HL-60 (cell line): ENCODE measurements around the gene CMTM1.

ENCODE experiments used
- GABPA ChIP-seq: IDR thresholded peaks from 2 replicates; pipeline ENCODE4 v1.6.1; 2012; ENCODE audit warnings: low read depth
- POLR2AphosphoS5 ChIP-seq: IDR thresholded peaks from 2 replicates; pipeline ENCODE4 v1.6.1; 2012; ENCODE audit warnings: low read depth
- SPI1 ChIP-seq: IDR thresholded peaks from 2 replicates; pipeline ENCODE4 v1.6.1; 2012; ENCODE audit warnings: low read depth, mild to moderate bottlenecking, borderline replicate concordance
- TF ChIP-seq, protein P1 (sequence below): IDR thresholded peaks from one replicate; pipeline ENCODE4 v1.5.1; 2011; ENCODE audit warnings: low read length, control low read depth, inconsistent platforms; ENCODE audit not compliant: insufficient read depth
- TF ChIP-seq, protein P2 (sequence below): IDR thresholded peaks from 2 replicates; pipeline ENCODE4 v1.6.1; 2012; ENCODE audit warnings: low read depth; ENCODE audit not compliant: insufficient replicate concordance

DNA sequence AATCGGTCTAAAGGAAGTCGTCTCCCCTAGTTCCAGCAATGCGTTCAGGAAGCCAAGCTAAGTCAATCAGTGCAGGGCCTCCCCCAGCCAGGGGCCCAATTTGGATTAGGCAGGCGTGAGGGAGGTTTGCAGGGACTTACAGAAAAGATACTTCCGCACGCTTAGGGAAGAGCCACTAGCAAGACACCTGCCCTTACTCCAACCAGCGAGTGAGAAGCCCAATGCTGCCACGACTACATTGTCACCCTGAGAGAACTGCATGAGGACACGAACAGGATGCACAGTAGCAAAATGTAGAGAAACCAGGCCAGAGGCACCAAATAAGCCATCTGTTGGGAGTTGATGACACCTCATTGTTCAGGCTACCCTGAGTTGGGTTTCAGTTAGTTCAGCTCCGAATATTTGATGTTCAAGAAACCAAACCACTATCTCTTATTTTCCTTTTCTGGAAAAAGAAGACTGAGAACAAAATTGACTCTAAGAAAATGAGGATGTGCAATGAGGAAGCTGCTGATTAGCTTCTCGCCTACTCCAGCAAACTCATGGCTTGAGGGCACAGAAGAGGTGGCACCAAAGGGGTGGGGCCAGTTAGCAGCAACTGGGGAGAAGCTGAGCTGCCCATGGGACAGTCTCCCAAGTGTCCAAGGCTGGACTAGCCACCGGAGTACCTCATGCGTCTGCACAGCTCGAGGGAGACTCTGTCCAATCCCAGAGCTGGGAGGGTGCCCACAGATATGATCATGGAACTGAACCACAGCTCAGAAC is 45.7 kb upstream of the CMTM1 start:
- TF ChIP-seq, protein P1, sequence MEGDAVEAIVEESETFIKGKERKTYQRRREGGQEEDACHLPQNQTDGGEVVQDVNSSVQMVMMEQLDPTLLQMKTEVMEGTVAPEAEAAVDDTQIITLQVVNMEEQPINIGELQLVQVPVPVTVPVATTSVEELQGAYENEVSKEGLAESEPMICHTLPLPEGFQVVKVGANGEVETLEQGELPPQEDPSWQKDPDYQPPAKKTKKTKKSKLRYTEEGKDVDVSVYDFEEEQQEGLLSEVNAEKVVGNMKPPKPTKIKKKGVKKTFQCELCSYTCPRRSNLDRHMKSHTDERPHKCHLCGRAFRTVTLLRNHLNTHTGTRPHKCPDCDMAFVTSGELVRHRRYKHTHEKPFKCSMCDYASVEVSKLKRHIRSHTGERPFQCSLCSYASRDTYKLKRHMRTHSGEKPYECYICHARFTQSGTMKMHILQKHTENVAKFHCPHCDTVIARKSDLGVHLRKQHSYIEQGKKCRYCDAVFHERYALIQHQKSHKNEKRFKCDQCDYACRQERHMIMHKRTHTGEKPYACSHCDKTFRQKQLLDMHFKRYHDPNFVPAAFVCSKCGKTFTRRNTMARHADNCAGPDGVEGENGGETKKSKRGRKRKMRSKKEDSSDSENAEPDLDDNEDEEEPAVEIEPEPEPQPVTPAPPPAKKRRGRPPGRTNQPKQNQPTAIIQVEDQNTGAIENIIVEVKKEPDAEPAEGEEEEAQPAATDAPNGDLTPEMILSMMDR = no peak
- TF ChIP-seq, protein P2, sequence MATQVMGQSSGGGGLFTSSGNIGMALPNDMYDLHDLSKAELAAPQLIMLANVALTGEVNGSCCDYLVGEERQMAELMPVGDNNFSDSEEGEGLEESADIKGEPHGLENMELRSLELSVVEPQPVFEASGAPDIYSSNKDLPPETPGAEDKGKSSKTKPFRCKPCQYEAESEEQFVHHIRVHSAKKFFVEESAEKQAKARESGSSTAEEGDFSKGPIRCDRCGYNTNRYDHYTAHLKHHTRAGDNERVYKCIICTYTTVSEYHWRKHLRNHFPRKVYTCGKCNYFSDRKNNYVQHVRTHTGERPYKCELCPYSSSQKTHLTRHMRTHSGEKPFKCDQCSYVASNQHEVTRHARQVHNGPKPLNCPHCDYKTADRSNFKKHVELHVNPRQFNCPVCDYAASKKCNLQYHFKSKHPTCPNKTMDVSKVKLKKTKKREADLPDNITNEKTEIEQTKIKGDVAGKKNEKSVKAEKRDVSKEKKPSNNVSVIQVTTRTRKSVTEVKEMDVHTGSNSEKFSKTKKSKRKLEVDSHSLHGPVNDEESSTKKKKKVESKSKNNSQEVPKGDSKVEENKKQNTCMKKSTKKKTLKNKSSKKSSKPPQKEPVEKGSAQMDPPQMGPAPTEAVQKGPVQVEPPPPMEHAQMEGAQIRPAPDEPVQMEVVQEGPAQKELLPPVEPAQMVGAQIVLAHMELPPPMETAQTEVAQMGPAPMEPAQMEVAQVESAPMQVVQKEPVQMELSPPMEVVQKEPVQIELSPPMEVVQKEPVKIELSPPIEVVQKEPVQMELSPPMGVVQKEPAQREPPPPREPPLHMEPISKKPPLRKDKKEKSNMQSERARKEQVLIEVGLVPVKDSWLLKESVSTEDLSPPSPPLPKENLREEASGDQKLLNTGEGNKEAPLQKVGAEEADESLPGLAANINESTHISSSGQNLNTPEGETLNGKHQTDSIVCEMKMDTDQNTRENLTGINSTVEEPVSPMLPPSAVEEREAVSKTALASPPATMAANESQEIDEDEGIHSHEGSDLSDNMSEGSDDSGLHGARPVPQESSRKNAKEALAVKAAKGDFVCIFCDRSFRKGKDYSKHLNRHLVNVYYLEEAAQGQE = no peak
- TF ChIP-seq POLR2AphosphoS5 (peak; percentile 17; the same call in 1 of the 2 replicates), SPI1 (peak; percentile 95), GABPA (no peak)
